ENCODE data around the gene CPSF4L. TPM values are rescaled to one million over a fixed set of nuclear protein-coding genes. Genes with fewer than 3 reads are reported as not detected.

Gene CPSF4L
- total RNA-seq, 1 donor from 2014 or later: not detected

DNA sequence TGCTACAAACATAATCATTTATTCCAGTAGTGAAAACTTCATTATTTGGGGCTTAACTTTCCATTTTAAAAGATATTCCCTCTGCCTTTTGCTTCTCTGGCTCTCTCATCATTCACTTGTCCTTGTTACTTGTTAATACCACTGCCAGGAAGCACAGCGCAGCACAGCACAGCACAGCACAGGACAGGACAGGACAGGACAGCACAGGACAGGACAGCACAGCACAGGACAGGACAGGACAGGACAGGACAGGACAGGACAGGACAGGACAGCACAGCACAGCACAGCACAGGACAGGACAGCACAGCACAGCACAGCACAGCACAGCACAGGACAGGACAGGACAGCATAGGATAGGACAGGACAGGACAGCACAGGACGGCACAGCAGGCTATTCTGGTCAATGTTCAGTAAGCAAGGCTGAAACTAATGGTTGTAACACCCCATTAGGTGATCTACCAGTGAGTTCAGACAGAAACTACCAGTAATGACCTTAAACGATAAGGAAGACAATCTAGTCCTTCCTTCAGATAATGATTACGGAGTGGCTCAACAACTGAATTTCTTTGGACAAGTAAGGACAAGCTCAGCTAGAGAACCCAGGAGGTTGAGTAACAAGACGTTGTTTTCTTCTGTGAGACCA lies 36.9 kb downstream of the CPSF4L start:
- TF ChIP-seq, protein P1, sequence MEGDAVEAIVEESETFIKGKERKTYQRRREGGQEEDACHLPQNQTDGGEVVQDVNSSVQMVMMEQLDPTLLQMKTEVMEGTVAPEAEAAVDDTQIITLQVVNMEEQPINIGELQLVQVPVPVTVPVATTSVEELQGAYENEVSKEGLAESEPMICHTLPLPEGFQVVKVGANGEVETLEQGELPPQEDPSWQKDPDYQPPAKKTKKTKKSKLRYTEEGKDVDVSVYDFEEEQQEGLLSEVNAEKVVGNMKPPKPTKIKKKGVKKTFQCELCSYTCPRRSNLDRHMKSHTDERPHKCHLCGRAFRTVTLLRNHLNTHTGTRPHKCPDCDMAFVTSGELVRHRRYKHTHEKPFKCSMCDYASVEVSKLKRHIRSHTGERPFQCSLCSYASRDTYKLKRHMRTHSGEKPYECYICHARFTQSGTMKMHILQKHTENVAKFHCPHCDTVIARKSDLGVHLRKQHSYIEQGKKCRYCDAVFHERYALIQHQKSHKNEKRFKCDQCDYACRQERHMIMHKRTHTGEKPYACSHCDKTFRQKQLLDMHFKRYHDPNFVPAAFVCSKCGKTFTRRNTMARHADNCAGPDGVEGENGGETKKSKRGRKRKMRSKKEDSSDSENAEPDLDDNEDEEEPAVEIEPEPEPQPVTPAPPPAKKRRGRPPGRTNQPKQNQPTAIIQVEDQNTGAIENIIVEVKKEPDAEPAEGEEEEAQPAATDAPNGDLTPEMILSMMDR (IDR thresholded peaks at IDR 0.05; ENCODE audit: unreplicated experiment): no peak
- Mint-ChIP-seq H3K4me1 (ENCODE audit: unreplicated experiment) (peaks cover 4% of the 10 kb centered on the region), H3K4me3 (ENCODE audit: unreplicated experiment) (peak overlapping the region; percentile 42), H3K9me3 (ENCODE audit: unreplicated experiment) (peaks cover 4% of the 10 kb centered on the region), H3K27me3 (ENCODE audit: unreplicated experiment) (peaks cover 6% of the 10 kb centered on the region), H3K36me3 (ENCODE audit: low read depth, unreplicated experiment) (no peaks in the 10 kb centered on the region), H3K27ac (ENCODE audit: unreplicated experiment) (peak overlapping the region; percentile 84)
- DNase-seq (ENCODE audit: low spot score): no peak

DNA sequence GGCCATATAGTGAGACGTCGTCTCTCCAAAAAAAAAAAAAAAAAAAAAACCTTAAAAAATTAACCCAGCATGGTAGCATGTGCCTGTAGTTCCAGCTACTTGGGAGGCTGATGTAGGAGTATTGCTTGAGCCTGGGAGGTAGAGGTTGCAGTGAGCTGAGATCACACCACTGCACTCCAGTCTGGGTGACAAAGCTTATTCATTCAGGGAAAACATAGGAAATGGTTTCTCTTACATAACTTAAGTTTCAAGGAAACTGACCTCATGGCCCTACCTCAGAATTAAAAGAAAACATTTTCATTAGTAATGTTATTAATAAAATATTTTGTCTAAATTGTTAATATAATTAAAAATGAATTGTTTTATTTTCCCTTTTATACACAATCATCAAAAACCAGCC lies 37.4 kb downstream of the CPSF4L start:
- DNase-seq (ENCODE audit: low spot score): no peak
- no peak overlapping the region for H3K4me3 Mint-ChIP-seq (ENCODE audit: unreplicated experiment)
- H3K4me1 Mint-ChIP-seq (ENCODE audit: unreplicated experiment): peaks cover 4% of the 10 kb centered on the region
- no peak overlapping the region for H3K27ac Mint-ChIP-seq (ENCODE audit: unreplicated experiment)
- H3K9me3 Mint-ChIP-seq (ENCODE audit: unreplicated experiment): peaks cover 4% of the 10 kb centered on the region
- TF ChIP-seq, protein P1 (IDR thresholded peaks at IDR 0.05; ENCODE audit: unreplicated experiment): no peak
- no peaks in the 10 kb centered on the region for H3K36me3 Mint-ChIP-seq (ENCODE audit: low read depth, unreplicated experiment)
- peaks cover 3% of the 10 kb centered on the region for H3K27me3 Mint-ChIP-seq (ENCODE audit: unreplicated experiment)

DNA sequence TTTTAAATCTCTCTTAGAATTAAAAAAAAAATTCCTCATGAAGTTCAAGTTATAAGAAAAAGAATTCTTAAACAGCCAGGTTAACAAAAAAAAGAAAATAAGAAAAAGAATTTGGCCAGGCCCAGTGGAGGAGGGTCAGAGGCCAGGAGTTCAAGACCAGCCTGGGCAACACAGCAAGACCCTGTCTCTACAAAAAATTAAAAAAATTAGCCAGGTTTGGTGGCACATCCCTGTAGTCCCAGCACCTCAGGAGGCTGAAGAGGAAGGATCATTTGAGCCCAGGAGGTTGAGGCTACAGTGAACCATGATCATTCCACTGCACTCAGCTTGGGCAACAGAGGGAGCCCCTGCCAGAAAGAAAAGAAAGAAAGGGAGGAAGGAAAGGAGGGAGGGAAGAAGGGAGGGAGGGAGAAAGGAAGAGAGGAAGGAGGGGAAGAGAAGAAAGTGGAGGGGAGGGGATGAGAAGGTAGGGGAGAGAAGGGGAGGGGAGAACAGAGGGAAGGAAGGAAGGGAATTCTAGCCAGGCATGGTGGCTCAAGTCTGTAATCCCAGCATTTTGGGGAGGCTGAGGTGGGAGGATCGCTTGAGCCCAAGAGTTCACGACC lies 38.0 kb downstream of the CPSF4L start:
- no peaks in the 10 kb centered on the region for H3K36me3 Mint-ChIP-seq (ENCODE audit: low read depth, unreplicated experiment)
- TF ChIP-seq, protein P1 (IDR thresholded peaks at IDR 0.05; ENCODE audit: unreplicated experiment): no peak
- no peak for DNase-seq (ENCODE audit: low spot score)
- no peak overlapping the region for H3K4me3 Mint-ChIP-seq (ENCODE audit: unreplicated experiment)
- H3K4me1 Mint-ChIP-seq (ENCODE audit: unreplicated experiment): peaks cover 4% of the 10 kb centered on the region
- H3K27me3 Mint-ChIP-seq (ENCODE audit: unreplicated experiment): peaks cover 3% of the 10 kb centered on the region
- H3K27ac Mint-ChIP-seq (ENCODE audit: unreplicated experiment): no peak overlapping the region
- H3K9me3 Mint-ChIP-seq (ENCODE audit: unreplicated experiment): peaks cover 4% of the 10 kb centered on the region

DNA sequence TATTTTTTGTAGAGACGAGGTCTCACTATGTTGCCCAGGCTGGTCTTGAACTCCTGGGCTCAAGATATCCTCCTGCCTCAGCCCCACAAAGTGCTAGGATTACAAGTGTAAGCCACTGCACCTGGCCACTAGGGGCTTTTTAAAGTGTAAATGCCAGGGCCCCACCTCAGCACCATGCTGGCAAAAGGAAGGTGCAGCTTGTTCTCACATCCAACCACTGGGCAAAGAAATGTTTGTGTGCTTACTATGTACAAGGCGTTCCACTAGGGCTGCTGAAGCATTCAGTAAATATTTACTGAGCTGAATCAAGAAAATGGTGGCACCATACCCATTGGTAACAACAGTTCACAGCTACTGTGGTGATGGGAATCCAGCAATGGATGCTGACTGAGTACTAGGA lies 46.2 kb downstream of the CPSF4L start:
- H3K36me3 Mint-ChIP-seq (ENCODE audit: low read depth, unreplicated experiment): peaks cover 11% of the 10 kb centered on the region
- H3K27ac Mint-ChIP-seq (ENCODE audit: unreplicated experiment): no peak overlapping the region
- peaks cover 12% of the 10 kb centered on the region for H3K4me1 Mint-ChIP-seq (ENCODE audit: unreplicated experiment)
- H3K4me3 Mint-ChIP-seq (ENCODE audit: unreplicated experiment): peak overlapping the region; percentile 3
- H3K27me3 Mint-ChIP-seq (ENCODE audit: unreplicated experiment): no peaks in the 10 kb centered on the region
- H3K9me3 Mint-ChIP-seq (ENCODE audit: unreplicated experiment): no peaks in the 10 kb centered on the region
- DNase-seq (ENCODE audit: low spot score): no peak
- TF ChIP-seq, protein P1 (IDR thresholded peaks at IDR 0.05; ENCODE audit: unreplicated experiment): no peak

DNA sequence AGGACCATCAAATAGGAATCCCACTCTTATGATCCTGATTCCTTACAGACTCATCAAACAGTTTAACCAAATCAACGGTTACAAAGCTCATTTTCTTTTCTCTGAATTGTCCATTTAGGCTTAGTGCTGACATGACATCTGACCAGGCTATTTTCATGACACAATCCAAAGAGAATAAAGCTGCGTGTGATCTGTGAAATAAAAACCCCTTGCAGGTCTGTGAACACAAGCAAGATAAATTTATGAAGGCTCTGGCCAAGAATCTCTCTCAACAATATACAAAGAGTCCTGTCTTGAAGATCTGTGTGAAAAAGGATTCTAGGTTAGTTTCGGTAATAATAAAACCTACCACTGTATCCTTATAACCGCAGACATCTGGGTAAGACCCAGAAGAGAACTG lies 46.8 kb downstream of the CPSF4L start:
- H3K9me3 Mint-ChIP-seq (ENCODE audit: unreplicated experiment): no peaks in the 10 kb centered on the region
- no peak for DNase-seq (ENCODE audit: low spot score)
- H3K4me3 Mint-ChIP-seq (ENCODE audit: unreplicated experiment): no peak overlapping the region
- no peaks in the 10 kb centered on the region for H3K27me3 Mint-ChIP-seq (ENCODE audit: unreplicated experiment)
- H3K27ac Mint-ChIP-seq (ENCODE audit: unreplicated experiment): no peak overlapping the region
- peaks cover 13% of the 10 kb centered on the region for H3K36me3 Mint-ChIP-seq (ENCODE audit: low read depth, unreplicated experiment)
- TF ChIP-seq, protein P1 (IDR thresholded peaks at IDR 0.05; ENCODE audit: unreplicated experiment): no peak
- H3K4me1 Mint-ChIP-seq (ENCODE audit: unreplicated experiment): peaks cover 12% of the 10 kb centered on the region

Measured in endothelial cell (in vitro differentiated cells).